HG03521 (cell line): ENCODE data around the gene PRKAG2.

Source experiments
- ATAC-seq: cut with Tn5 transposase; IDR thresholded peaks from one replicate; pipeline ENCODE4 v1.9.1; 2021; ENCODE audit warnings: mild to moderate bottlenecking, moderate library complexity; ENCODE audit not compliant: unreplicated experiment

Gene PRKAG2

DNA sequence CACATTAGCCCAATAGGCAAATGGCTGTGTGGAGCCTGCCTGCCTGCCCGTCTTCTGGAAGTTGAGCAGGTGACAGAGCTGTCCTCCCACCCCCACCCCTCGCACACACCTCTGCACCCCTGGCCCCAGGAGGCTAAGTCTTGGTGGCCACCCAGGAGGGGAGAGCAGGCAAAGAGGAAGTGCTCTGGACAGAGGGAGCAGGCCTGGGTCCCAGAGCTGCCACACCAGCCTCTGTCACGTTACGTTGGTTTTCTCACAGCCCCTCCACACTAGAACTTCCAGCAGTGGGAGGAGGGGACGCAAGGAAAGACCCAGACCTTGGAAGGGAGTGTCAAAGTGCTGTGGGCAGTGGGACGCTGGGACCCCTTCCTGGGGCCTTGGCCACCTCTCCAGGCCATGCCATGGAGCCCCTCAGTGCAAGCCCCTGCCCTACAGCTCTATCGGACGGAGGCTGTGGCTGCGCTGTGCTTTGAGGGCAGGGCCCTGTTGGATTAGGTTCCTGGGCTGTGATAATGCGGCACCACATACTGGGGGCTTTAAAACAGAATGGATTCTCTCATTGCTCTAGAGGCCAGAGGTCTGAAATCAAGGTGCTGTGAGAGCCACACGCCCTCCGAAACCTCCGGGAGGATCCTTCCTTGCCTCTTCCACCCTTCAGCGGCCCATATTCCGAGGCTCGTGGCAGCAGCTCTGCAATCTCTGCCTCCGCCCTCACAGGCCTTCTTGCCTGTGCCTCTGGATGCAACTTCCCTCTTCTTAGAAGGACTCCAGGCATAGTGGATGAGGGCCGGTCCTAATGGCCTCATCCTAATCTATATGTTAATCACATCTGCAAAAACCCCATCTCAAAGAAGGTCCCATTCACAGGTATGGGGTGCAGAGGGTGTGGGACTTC, 9.9 kb downstream of the PRKAG2 start:
- no peak for ATAC-seq

DNA sequence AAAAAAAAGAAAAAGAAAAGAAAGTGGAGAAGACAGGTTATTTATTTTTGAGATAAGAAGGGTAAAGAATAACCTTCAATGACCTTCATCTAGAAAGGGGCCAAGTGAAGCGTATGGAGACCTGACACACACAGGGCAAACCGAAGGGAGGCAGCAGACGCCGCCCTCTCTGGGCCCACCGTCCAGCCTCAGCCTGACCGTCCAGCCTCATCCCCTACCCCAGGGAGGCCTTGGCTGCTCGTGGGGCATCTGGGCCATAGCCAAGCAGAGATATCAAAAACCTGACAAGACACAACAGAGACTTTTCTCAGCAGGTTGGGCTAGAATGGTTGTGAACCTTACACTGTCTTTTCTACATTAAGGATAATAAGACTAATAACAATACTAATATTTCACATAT, 10.9 kb downstream of the PRKAG2 start:
- no peak for ATAC-seq

DNA sequence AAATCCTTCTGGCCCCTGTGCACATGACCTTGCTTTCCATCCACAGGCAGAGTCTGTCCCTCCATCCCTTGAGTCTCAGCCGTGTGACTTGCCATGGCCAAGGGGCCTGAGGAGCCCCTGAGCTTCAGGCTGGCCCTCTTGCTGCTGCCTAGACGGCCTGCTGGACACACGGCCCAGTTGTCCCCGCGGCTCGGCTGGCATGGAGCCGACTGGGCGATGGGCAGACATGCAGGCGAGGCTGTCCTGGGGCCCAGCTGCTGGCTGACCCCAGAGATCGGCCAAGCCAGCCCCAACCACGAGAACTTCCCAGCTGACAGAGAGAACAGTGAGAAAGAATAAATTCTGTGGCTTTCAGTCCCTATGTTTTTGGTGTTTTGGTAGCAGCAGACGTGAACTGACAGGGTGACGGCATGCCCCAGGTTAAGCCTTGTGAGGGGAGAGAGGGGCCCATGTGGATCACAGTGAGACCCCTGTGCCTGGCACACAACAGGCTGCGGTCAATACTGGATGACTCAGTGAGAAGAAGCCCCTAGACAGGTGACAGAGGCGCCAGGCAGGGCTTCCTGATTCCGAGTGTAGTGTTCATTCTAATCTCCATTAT, 11.7 kb downstream of the PRKAG2 start:
- ATAC-seq, result no peak

DNA sequence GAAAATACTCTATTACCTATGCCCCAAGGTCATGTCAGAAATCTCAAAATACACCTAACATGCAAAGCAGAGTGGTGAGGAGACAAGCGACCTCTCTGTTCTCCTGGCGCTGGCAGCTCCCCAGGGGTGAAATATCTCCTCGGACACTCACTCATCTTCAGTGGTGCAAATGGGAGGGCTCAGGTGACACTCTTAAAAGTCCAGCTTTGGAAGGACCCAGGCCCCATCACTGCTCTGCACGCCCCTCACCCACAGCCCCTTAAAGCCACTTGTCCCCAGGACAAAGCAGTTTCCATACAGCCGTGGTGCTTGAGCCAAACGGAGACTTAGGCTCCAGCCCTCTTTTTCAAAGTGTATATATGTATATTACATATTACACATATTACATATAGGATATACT, 12.4 kb downstream of the PRKAG2 start:
- ATAC-seq, result no peak

DNA sequence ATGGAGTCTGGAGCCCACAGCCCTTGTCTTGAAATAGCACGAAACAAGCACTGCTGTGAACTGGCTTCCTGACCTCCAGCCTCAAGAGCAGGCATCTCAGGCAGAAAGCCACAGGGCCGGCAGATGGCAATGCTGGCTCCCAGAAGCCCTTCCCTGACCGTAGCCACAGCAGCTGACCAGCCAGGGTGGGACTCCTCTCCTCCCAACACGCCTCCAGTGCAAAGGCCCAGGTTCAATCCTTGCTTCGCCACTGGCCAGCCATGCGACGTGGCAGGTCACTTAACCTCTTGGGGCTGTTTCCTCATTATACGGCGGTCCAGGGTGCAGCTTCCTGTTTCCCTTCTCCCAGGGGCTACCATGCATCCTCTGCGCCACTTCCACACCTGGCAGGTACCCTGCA, 12.8 kb downstream of the PRKAG2 start:
- ATAC-seq, result no peak

DNA sequence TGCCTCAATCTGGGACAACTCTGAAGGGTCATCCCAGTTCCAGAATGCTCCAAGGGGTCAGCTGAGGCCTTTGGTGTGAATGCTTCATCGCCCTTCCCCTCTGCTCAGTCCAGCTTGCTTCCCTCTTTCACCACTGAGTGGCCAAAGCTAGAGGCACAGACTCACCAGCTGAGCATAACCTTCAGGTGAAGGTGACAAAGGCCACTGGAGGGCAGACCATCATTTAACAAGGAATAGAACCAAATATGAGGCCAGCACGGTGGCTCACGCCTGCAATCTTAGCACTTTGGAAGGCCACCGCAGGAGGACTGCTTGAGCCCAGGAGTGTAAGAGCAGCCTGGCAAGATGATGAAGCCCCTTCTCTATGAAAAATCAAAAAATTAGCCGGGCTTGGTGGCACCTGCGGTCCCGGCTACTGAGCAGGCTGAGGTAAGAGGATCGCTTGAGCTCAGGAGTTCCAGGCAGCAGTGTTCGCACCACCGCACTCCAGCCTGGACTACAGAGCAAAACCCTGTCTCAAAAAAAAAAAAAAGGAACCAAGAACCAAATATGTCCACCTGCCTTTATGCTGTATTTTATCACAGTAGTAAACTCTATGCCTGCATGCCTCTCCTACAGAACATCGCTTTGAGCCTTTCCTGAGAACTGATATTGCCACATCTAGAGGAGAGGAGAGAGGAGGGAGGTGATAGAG, 13.4 kb downstream of the PRKAG2 start:
- no peak for ATAC-seq

DNA sequence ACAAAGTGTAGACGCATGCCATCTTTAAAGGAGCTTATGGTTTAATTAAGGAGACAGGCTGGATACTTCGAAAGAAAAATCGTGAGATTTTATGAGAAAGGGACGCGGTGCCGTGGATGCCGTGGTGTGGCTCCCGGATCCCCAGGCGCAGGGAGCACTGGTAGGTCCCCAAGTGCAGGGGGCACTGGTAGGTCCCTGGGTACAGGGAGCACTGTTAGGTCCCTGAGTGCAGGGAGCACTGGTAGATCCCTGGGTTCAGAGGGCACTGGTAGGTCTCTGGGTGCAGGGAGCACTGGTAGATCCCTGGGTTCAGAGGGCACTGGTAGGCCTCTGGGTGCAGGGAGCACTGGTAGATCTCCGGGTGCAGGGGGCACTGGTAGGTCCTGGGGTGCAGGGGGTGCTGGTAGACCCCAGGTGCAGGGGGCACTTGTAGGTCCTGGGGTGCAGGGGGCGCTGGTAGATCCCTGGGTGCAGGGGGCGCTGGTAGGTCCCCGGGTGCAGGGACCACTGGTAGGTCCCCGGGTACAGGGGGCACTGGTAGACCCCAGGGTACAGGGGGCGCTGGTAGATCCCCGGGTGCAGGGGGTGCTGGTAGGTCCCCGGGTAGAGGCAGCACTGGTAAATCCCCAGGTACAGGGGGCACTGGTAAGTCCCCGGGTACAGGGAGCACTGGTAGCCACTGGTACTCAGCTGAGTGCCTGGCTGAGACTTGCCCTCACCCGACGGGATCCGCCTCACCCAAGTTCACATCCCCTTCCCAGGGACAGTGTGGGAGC, 14.1 kb downstream of the PRKAG2 start:
- ATAC-seq, result no peak

DNA sequence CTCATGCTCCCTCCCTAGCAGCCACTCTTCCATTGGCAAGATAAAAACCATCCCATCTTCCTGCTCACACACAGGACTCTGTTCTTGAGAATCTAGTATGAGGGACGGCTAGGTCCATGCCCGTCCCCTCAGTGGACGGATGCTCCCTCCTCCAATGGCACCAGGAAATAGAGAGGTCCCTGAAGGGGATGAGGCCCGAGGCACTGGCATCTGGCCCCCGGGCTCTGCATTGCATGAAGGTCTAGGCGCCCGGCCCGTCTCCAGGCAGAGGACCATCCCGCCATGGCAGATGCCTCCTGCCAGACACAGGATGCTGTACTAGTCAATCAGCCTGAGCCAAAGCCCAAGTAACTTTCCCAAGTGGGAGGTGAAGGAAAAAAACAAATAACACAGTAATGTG, 15.0 kb downstream of the PRKAG2 start:
- no peak for ATAC-seq

DNA sequence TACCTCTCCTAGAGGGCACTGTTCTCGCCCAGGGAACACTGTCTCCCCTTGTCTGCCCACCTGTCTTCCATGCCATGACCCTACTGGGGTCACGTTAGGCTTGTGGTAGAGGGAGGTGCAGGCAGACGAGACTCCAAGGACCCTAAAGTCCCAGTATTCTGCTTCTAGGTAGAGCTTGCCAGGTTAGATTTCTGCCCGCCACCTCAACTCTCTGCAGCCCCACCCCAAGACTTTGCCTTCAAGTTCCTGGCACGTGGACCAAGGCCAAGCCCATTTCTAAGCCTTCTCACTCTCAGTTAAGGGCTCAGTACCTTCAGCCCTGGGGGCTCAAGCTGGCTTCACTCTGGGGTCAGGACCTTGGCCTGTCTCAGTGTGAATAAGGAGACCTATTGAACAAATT, 16.1 kb downstream of the PRKAG2 start:
- ATAC-seq, result no peak

DNA sequence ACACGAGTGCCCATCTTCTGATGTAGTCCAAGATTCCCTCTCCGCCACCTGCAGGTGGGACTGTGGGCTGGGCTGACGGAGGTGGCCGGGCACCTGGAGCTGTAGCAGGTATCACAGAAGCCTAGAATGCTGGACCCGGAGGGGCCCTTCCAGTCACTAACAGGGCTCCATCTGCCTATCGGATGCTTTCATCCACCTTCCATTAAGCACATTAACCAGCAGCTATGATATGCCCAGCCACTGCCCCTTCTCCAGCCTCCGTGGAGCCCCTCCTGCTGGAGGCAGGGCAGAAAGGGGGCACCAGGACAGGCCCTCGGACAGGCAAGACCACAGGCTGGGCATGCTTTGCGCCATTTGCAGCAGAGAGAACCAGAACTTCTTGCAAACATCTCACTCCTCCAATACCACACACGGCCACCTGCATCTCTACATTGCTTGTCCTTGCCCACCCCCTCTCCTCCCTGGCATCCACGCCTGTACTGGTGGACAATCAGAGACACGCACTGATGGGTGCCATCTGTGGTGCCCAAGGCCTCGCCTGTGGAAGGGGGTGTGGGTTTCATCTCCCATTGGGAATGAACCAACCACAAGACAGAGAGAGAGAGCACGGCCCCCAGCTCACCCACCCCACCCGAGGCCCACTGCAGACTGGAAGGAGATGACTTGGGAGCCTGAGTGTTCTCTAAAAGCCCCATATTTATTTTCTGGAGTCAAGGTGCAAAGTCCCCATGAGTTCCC, 16.8 kb downstream of the PRKAG2 start:
- no peak for ATAC-seq

DNA sequence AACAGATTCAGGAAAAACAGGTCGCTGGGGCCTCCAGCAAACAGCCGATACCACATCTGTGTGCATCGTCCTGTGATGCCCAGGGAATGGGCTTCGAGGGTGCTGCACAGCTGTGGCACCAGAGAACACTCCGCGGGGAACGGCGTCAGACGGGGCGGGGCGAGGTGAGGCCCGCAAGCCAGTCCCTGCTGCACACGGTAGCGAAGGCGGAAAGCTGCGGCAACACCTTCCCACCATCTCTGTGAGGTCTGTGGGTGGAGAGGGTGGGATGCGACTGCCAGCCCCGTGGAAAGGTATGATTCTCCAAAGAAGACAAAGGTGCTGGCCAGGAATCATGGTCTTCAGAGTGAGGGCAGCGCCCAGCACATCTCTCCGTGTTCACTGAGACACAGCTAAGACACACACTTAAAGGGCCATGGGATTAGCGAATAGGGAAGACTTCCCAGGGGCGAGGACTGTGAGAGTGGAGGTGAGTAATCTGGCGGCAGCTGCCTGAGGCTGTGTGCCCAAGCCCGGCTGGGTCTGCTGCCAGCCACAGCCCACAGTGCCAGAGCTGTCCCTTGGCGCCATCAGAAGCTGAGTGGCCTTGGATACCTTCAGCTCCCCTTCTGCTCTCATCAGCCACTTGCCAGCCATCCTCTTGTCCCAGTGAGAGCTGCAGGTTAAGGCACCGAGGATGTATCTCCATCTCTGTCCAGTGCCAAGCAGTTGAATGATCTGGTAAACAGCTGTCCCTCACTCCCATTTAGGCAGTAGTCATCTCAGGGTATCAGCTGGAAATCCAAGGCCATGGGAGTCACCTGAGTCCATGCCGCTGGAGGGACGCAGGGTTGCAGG, 17.6 kb downstream of the PRKAG2 start:
- no peak for ATAC-seq

DNA sequence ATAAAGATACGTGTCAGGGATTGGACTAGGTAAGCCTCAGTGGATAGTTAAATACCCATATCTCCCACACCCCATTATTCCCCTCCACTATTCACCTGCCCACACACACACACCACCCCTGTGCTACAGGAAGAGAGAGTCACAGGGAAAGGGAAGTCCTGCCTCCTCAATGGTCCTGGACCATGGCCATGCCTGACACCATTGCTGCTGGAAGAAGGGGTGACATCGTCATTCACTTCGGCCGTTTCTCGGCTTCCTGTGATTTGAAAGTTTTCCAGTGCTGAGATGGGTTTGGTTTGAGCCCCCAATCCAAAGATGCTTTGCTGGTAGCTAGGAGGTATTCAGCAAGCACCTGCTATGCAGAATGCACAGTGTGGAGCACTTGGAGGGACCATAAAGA, 18.5 kb downstream of the PRKAG2 start:
- no peak for ATAC-seq

DNA sequence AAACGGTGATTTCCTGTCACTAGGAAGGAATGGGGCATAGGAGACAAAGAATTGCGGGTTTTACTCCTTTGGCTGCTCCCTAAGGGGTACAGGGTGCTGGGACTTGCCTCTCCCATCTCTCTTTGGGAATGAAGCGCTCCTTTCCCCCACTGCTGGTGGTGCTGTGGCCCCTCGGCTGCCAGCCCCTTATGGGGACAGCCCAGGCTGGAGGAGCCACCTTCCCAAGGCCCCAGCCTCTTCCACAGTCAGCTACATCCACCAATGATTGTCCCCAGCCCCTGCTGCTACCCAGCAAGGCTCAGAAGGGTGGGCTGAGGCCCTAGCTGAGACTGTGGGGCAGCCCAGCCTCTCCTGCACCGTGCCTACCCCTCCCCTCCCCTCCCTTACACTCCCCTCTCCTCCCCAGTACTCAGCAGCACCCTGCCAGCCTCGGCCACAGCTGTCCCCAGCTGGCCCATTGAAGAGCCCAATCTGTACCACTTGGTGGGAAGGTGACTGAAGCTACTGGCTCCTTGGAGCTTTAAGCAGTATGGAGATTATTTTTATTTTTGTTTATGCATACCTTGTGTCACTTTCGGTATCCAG, 19.0 kb downstream of the PRKAG2 start:
- no peak for ATAC-seq

DNA sequence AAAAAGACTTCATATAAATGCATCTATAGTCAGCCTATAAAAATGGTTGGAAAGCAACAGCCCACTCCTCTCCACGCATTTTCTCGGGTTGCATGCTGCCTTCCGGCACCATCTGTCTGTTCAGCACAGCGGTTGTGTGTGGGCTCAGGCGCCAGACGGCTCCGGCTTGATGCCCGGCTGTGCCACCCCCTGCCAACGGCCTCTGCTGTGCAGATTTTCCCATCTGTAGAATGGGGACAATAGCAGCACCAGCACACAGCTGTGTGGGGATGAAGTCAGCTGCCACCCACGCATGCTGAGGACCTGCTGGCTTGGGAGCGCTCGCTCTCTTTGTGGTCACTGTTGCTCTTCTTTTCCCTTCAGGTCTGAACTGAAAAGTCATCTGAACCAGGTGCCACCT, 19.5 kb downstream of the PRKAG2 start:
- ATAC-seq, result no peak

DNA sequence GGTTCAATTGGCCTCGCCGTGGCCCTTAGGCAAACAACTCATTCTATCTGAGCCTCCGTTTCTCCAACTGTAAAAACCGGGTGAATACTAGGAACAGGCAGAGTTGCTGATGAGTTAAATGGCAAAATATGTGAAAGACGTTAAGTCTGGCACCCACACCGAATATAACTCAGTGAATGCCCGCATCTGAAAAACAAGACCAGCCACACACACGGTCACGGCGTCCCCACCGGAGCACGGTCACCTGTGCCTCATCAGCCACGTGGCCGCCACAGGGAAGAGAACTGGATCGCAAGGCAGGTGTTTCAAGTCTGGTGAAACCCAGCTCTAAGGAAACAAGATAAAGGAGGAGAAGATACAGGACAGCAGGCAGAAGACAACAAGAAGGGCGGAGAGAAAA, 20.4 kb downstream of the PRKAG2 start:
- ATAC-seq, result no peak

DNA sequence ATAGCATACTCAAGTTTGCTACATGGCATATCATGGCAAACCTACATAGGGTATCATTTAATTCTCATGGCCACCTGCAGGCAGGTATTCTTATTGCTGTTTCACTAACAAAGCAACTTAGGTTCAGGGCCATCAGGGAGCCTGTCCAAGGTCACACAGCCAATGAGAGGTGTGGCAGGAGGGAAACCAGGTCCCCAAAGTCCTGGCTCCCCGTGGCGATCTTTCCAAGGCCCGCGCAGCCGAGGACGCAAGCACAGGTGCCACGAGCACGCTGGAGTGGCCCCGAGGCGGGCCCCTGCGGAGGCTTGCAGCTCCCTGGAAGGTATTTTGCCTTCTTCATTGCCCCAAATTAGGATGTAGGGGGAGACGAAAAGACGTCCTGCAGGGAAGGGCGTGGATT, 20.8 kb downstream of the PRKAG2 start:
- ATAC-seq, result no peak

DNA sequence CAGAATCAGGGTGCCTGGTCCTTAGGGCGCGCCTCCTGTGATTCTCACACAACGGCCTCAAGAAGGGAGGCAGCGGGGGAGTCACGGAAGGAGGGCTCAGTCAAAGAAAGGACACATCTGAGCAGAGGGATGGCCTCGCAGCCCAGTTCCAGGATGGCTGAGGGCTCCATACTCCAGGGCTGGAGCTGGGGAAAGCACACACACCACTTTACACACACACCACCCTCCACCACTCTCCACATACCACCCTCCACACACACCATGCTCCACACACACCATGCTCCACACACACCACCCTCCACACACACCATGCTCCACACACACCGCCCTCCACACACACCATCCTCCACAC, 22.2 kb downstream of the PRKAG2 start:
- no peak for ATAC-seq

DNA sequence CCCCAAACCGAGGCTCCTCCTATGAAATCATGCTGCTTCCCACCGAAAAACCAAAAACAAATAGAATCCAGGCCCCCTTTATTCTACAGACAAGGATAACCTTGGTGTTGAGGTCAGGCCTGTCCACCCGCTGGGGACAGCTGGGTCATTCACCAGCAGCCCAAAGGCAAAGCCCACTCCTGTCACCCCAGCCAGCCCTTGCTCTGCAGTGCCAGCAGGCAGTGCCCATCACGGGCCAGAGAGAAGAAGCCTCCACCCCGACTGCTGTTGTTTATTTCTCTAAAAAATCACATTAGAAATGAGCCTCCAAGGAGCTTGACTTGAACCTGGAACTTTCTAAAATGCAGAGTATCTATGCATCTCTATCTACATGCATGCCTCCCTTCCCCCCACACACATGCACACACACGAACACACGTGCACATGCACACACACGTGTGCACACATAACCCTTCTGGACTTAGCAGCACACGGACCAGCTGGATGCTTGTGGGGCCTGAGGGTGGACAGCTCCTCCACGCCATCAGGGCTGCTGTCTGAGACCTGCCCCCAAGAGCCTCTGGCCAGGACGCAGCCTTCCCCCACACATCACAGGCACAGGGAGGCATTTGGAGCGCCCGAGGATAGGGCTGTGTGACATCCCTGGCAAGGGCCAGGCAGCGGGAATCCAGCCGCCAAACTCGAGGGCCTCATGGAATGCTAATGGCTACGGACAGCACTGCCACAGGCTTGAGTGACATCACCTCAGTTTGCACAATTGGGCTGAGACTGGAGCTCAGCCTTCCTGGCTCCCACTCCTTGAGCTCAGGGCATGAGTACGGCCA, 22.8 kb downstream of the PRKAG2 start:
- no peak for ATAC-seq
